Effector memory CD8-positive, alpha-beta T cell (primary cell): ENCODE results near the gene LMAN2.

Experiments
- ATAC-seq: fragments of 150-1000 bp; cut with Tn5 transposase; replicated peaks from 2 replicates; pipeline ENCODE4 v1.10.0; 2021; ENCODE audit warnings: mild to moderate bottlenecking, moderate library complexity
- DNase-seq, 3 experiments: peaks; one replicate each; pipeline ENCODE4 v3.0.0; 2021
- H3K27ac Mint-ChIP-seq, 2 donors: one replicate each; pipeline ENCODE4 v1.8.0; 2022; ENCODE audit warnings: mild to moderate bottlenecking in 2 of 2, mixed read lengths in 2 of 2, moderate library complexity in 2 of 2
- H3K27me3 Mint-ChIP-seq, 2 donors: one replicate each; pipeline ENCODE4 v1.8.0; 2022; ENCODE audit warnings: mixed read lengths in 2 of 2
- H3K36me3 Mint-ChIP-seq: one replicate; pipeline ENCODE4 v1.8.0; 2022; ENCODE audit warnings: mild to moderate bottlenecking, moderate library complexity, mixed read lengths; ENCODE audit not compliant: insufficient read depth
- H3K4me1 Mint-ChIP-seq, 2 donors: one replicate each; pipeline ENCODE4 v1.8.0; 2022; ENCODE audit warnings: low read depth in 2 of 2, mixed read lengths in 2 of 2
- H3K4me3 Mint-ChIP-seq, 2 donors: one replicate each; pipeline ENCODE4 v1.8.0; 2022; ENCODE audit warnings: mild to moderate bottlenecking in 2 of 2, mixed read lengths in 2 of 2, moderate library complexity in 2 of 2
- H3K9me3 Mint-ChIP-seq, 2 donors: one replicate each; pipeline ENCODE4 v1.8.0; 2022; ENCODE audit warnings: mixed read lengths in 2 of 2

Gene LMAN2

DNA sequence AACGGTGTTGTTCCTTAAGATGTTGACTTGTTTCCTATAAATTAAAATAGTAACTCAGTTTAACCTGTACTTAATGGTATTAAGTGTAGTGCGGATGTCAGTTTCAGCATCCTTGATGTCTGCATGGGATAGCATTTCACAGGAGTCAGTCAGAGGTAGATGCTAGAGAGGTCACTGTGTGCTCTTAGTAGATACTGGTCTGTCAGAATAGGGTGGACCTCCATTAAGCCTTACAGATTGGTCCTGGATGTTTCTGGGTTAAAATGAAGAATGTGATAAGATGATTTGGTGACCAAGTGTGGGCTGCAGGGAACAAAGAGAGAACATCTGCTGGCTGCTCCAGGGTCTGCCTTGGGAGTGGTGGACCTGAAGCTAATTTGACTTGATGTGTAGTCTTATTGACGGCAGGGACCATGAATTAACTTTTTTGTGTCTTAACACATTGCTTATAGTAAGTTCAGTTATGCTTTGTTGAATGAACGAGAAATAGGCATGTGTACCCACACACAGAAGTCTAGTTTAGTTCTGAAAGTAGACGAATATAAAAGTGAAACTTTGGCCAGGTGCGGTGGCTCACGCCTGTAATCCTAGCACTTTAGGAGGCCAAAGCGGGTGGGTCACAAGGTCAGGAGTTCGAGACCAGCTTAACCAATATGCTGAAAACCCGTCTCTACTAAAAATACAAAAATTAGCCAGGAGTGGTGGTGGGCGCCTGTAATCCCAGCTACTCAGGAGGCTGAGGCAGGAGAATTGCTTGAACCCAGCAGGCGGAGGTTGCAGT is 60.5 kb downstream of the LMAN2 start:
- Mint-ChIP-seq H3K4me1 (peaks cover 7 to 12% of the 10 kb centered on the region in 2 donors), H3K27ac (peak overlapping the region in 1 of 2 donors; percentile 49), H3K9me3 (no peaks in the 10 kb centered on the region), H3K27me3 (no peaks in the 10 kb centered on the region), H3K36me3 (peaks cover 74% of the 10 kb centered on the region), H3K4me3 (no peak overlapping the region)
- ATAC-seq (no peak), DNase-seq (no peak)

DNA sequence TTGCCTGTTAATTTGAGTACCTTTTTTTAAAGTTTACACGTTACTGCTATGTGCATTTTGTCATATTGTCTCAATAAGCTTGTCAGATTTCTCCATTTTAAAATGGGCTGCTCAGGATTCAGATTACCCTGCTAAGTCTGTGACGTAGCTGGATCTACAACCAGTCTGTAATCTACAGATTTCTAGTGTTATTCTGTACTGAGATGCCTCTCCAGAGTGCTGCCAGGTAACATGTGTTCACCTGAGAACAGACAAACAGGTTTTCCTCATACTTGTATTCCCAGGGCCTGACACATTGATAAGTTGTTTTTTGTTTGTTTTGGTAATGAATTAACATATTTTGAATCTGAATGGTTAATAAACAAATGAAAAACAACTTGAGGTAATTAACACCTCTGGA is 63.3 kb downstream of the LMAN2 start:
- Mint-ChIP-seq H3K9me3 (no peaks in the 10 kb centered on the region), H3K36me3 (peaks cover 77% of the 10 kb centered on the region), H3K27ac (no peak overlapping the region), H3K27me3 (no peaks in the 10 kb centered on the region), H3K4me3 (no peak overlapping the region), H3K4me1 (peaks cover 2 to 6% of the 10 kb centered on the region in 2 donors)
- DNase-seq (no peak), ATAC-seq (no peak)
